ENCODE measurements around the gene RPP40.
A peak's percentile ranks its signal among the peaks of the same experiment; 100 is the strongest.

DNA sequence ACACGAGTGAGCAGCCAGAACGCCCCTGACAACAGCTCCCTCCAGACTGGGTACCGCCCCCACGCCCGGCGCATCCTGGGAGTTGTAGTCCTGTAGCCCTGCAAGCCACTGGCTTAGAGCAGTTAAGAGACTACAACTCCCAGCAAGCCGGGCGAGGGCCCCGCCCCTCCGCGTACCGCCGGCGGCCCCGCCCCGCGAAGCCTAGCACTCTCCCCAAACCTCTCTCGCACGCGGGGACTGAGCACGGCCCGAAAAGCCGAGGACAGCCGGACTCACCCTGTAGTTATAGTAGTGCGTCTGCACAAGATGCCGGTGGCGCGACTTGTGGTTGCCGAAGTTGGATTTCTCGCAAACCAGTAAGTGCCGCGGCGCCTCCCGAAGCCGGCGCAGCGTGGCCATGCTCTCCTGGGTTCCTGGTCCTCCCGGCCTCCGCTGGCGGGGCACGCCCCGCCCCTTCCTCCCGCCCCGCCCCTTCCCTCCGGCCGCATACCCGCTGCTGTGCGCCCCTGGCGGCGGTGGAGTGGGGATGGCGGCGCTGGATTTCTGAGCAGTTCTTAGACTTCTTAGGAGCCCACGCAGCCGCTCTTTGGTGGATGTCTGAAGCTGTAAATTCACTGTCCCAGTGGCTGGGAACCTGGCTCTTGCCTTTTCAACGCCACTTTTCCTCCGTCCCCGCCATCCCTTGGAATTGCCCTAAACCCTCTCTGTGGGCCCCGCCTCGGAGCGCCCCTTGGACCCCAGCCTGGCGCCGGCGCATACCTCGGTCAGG lies at the start of gene RPP40:
- TF ChIP-seq, protein P1, sequence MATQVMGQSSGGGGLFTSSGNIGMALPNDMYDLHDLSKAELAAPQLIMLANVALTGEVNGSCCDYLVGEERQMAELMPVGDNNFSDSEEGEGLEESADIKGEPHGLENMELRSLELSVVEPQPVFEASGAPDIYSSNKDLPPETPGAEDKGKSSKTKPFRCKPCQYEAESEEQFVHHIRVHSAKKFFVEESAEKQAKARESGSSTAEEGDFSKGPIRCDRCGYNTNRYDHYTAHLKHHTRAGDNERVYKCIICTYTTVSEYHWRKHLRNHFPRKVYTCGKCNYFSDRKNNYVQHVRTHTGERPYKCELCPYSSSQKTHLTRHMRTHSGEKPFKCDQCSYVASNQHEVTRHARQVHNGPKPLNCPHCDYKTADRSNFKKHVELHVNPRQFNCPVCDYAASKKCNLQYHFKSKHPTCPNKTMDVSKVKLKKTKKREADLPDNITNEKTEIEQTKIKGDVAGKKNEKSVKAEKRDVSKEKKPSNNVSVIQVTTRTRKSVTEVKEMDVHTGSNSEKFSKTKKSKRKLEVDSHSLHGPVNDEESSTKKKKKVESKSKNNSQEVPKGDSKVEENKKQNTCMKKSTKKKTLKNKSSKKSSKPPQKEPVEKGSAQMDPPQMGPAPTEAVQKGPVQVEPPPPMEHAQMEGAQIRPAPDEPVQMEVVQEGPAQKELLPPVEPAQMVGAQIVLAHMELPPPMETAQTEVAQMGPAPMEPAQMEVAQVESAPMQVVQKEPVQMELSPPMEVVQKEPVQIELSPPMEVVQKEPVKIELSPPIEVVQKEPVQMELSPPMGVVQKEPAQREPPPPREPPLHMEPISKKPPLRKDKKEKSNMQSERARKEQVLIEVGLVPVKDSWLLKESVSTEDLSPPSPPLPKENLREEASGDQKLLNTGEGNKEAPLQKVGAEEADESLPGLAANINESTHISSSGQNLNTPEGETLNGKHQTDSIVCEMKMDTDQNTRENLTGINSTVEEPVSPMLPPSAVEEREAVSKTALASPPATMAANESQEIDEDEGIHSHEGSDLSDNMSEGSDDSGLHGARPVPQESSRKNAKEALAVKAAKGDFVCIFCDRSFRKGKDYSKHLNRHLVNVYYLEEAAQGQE (IDR thresholded peaks at IDR 0.05; ENCODE audit: insufficient read depth in 1 of 2, low read depth in 2 of 2, low read length in 2 of 2) = peak in 1 of 2 experiments; percentile 8; a peak in 1 of 4 replicates
- TF ChIP-seq POLR2AphosphoS5 (IDR thresholded peaks at IDR 0.05; ENCODE audit: low read depth, low read length) (peak; percentile 80), TAF1 (IDR thresholded peaks at IDR 0.05; ENCODE audit: borderline replicate concordance, insufficient read depth, low read length) (0 out of 2 replicates have a peak, but pooled peaks have one; percentile 55)

All from PFSK-1 (cell line).